Measurements from ENCODE around the gene MANF.

- TF ChIP-seq CTCF (IDR thresholded peaks at IDR 0.05) (peak in 3 of 4 experiments; percentile 26 to 59 (median 58)), POLR2A (IDR thresholded peaks at IDR 0.05) (no peak), POLR2AphosphoS5 (IDR thresholded peaks at IDR 0.05) (no peak)
Measured at GRCh38 chr3:51434746-51435327, 49.7 kb downstream of the MANF start.

Measured in gastroesophageal sphincter (tissue), 3 donors.